Hematopoietic multipotent progenitor cell treated with erythropoietin and hydrocortisone succinate and interleukin-3 and kit ligand, for 4 days (in vitro differentiated cells): ENCODE data around the gene RASSF3.
"Not testable (repeated sequence)": the region's sequence is repeated elsewhere in the genome, so short reads cannot be mapped to it uniquely, and the experiment has no call there.

Experiments used
- DNase-seq: peaks from one replicate; pipeline ENCODE4 v3.0.0-alpha.2; 2015

Gene RASSF3

GRCh38 chr12:64598831-64599230 lies 11.5 kb upstream of the RASSF3 start:
- DNase-seq, result peak; percentile 56

- no peak for DNase-seq
Measured at GRCh38 chr12:64600164-64600561, 10.1 kb upstream of the RASSF3 start.

- DNase-seq, result no peak
Measured at GRCh38 chr12:64603183-64603841, 7.0 kb upstream of the RASSF3 start.

- peak; percentile 70 for DNase-seq
Measured at GRCh38 chr12:64608901-64609535, 1.3 kb upstream of the RASSF3 start.

- no peak for DNase-seq
Measured at GRCh38 chr12:64609536-64610078, 688 bp upstream of the RASSF3 start.

GRCh38 chr12:64610660-64611340 lies 505 bp downstream of the RASSF3 start:
- peak; percentile 85 for DNase-seq

GRCh38 chr12:64611341-64612284 lies 1.3 kb downstream of the RASSF3 start:
- DNase-seq, result peak; percentile 50

GRCh38 chr12:64612843-64613242 lies 2.5 kb downstream of the RASSF3 start:
- no peak for DNase-seq

- DNase-seq, result not testable (repeated sequence)
Measured at GRCh38 chr12:64613775-64614398, 3.6 kb downstream of the RASSF3 start.

- DNase-seq, result no peak
Measured at GRCh38 chr12:64616201-64616600, 5.9 kb downstream of the RASSF3 start.

GRCh38 chr12:64618953-64619590 lies 8.8 kb downstream of the RASSF3 start:
- DNase-seq, result peak; percentile 95

GRCh38 chr12:64621257-64621942 lies 11.1 kb downstream of the RASSF3 start:
- peak; percentile 76 for DNase-seq

GRCh38 chr12:64624035-64624434 lies 13.7 kb downstream of the RASSF3 start:
- no peak for DNase-seq

- peak; percentile 93 for DNase-seq
Measured at GRCh38 chr12:64625243-64626077, 15.2 kb downstream of the RASSF3 start.

- DNase-seq, result not testable (repeated sequence)
Measured at GRCh38 chr12:64626588-64626987, 16.3 kb downstream of the RASSF3 start.

GRCh38 chr12:64627771-64628170 lies 17.5 kb downstream of the RASSF3 start:
- DNase-seq, result no peak

GRCh38 chr12:64631197-64631596 lies 20.9 kb downstream of the RASSF3 start:
- no peak for DNase-seq

GRCh38 chr12:64633011-64633939 lies 23.0 kb downstream of the RASSF3 start:
- no peak for DNase-seq

GRCh38 chr12:64633940-64634337 lies 23.6 kb downstream of the RASSF3 start:
- DNase-seq, result no peak
